GM23338 (cell line): Measurements from ENCODE around the gene JPH4. TPM values are rescaled to one million over a fixed set of nuclear protein-coding genes. Genes with fewer than 3 reads are reported as not detected.

Source experiments
- ATAC-seq: fragments of 200-7000 bp; cut with Tn5 transposase; 3 replicates; pipeline ENCODE4 v1.9.1; 2020
- DNase-seq: peaks from one replicate; pipeline ENCODE4 v3.0.0-alpha.2; 2015; ENCODE audit warnings: low spot score
- H2AFZ ChIP-seq: fragments of 200-600 bp; sonication (generic); 2 replicates; pipeline ENCODE4 v1.8.0; 2016; ENCODE audit warnings: antibody characterized with exemption, mild to moderate bottlenecking, moderate library complexity
- H3F3A ChIP-seq: fragments of 200-600 bp; sonication (generic); replicated peaks from 2 replicates; pipeline ENCODE4 v1.8.0; 2017; ENCODE audit warnings: antibody characterized with exemption, mixed run types, low read depth
- H3K27ac ChIP-seq: fragments of 200-600 bp; sonication (generic); 2 replicates; pipeline ENCODE4 v1.6.1; 2016; ENCODE audit warnings: low read depth
- H3K27me3 ChIP-seq: fragments of 200-600 bp; sonication (generic); 2 replicates; pipeline ENCODE4 v1.8.0; 2016; ENCODE audit warnings: mild to moderate bottlenecking, mixed run types, moderate library complexity; ENCODE audit not compliant: insufficient read depth
- H3K36me3 ChIP-seq: fragments of 200-600 bp; sonication (generic); 2 replicates; pipeline ENCODE4 v1.8.0; 2016; ENCODE audit warnings: mild to moderate bottlenecking; ENCODE audit not compliant: insufficient read depth
- H3K4me1 ChIP-seq: fragments of 200-600 bp; sonication (generic); 2 replicates; pipeline ENCODE4 v1.8.0; 2016; ENCODE audit warnings: mild to moderate bottlenecking, moderate library complexity; ENCODE audit not compliant: insufficient read depth
- H3K4me2 ChIP-seq: fragments of 200-600 bp; sonication (generic); 2 replicates; pipeline ENCODE4 v1.7.1; 2017; ENCODE audit warnings: mixed run types
- H3K4me3 ChIP-seq: fragments of 200-600 bp; sonication (generic); 2 replicates; pipeline ENCODE4 v1.6.1; 2016; ENCODE audit warnings: mixed run types
- H3K79me2 ChIP-seq: fragments of 200-600 bp; sonication (generic); replicated peaks from 2 replicates; pipeline ENCODE4 v1.8.0; 2017; ENCODE audit warnings: mild to moderate bottlenecking; ENCODE audit not compliant: insufficient read depth
- H3K9me2 ChIP-seq: fragments of 200-600 bp; sonication (generic); 2 replicates; pipeline ENCODE4 v1.8.0; 2017; ENCODE audit not compliant: insufficient read depth
- H4K20me1 ChIP-seq: fragments of 200-600 bp; sonication (generic); replicated peaks from 2 replicates; pipeline ENCODE4 v1.8.0; 2017; ENCODE audit warnings: mild to moderate bottlenecking; ENCODE audit not compliant: insufficient read depth
- H3K27ac Mint-ChIP-seq: 2 replicates; pipeline ENCODE4 v1.8.0; 2020; ENCODE audit warnings: inconsistent platforms, mild to moderate bottlenecking, moderate library complexity, mixed read lengths
- H3K27me3 Mint-ChIP-seq: 3 replicates; pipeline ENCODE4 v1.8.0; 2022; ENCODE audit warnings: low read depth, mild to moderate bottlenecking, moderate library complexity, mixed read lengths, inconsistent platforms; ENCODE audit not compliant: insufficient read depth, poor library complexity
- H3K36me3 Mint-ChIP-seq: 3 replicates; pipeline ENCODE4 v1.8.0; 2021; ENCODE audit warnings: low read depth, mild to moderate bottlenecking, inconsistent platforms, moderate library complexity, mixed read lengths
- H3K4me1 Mint-ChIP-seq: 3 replicates; pipeline ENCODE4 v1.8.0; 2020; ENCODE audit warnings: mild to moderate bottlenecking, inconsistent platforms, mixed read lengths
- H3K4me3 Mint-ChIP-seq: 3 replicates; pipeline ENCODE4 v1.8.0; 2021; ENCODE audit warnings: moderate library complexity, mild to moderate bottlenecking, inconsistent platforms, mixed read lengths
- H3K9me3 Mint-ChIP-seq: 3 replicates; pipeline ENCODE4 v1.8.0; 2020; ENCODE audit warnings: moderate library complexity, mild to moderate bottlenecking, inconsistent platforms, mixed read lengths
- EZH2 ChIP-seq: fragments of 200-600 bp; sonication (generic); IDR thresholded peaks from one replicate; pipeline ENCODE4 v1.8.0; 2017; ENCODE audit warnings: antibody characterized with exemption, mild to moderate bottlenecking, low read depth; ENCODE audit not compliant: unreplicated experiment
- JUNB ChIP-seq: IDR thresholded peaks from one replicate; pipeline ENCODE4 v1.6.1; 2016; ENCODE audit warnings: antibody characterized with exemption; ENCODE audit not compliant: unreplicated experiment
- STAT1 ChIP-seq: IDR thresholded peaks from one replicate; pipeline ENCODE4 v1.6.1; 2016; ENCODE audit warnings: antibody characterized with exemption; ENCODE audit not compliant: unreplicated experiment
- polyA plus RNA-seq: library from polyadenylated mRNA; unstranded; fragments of >200 nt; fragmentation: Nextera tagmentation; extraction: Ambion mirVana; gene quantifications from 2 replicates; pipeline ENCODE4 v1.2.1, GENCODE V29; 2016
- total RNA-seq: library from RNA; depleted of rRNA; stranded (reverse); fragments of >200 nt; shearing (Covaris generic); gene quantifications from 2 replicates; pipeline ENCODE4 v1.2.3, GENCODE V29; 2014
- TF ChIP-seq, protein P1 (sequence below): IDR thresholded peaks from 2 replicates; pipeline ENCODE4 v1.6.1; 2016; ENCODE audit warnings: antibody characterized with exemption
- TF ChIP-seq, protein P2 (sequence below), 2 experiments: fragments of 200-600 bp in 1 of 2; sonication (generic) in 1 of 2; conservative IDR thresholded peaks; 2 replicates each; pipeline versions ENCODE4 v1.5.1 to v1.6.1; 2016 to 2017; ENCODE audit warnings: antibody characterized with exemption in 2 of 2, low read depth in 2 of 2, mild to moderate bottlenecking in 2 of 2, moderate library complexity in 1 of 2
- TF ChIP-seq, protein P3 (sequence below): fragments of 250-450 bp; sonication (Bioruptor Pico); IDR thresholded peaks from 2 replicates; pipeline ENCODE4 v1.5.0; 2020; ENCODE audit warnings: mild to moderate bottlenecking, moderate library complexity
- TF ChIP-seq, protein P4 (sequence below): IDR thresholded peaks from one replicate; pipeline ENCODE4 v1.6.1; 2018; ENCODE audit warnings: antibody characterized with exemption; ENCODE audit not compliant: unreplicated experiment

The JPH4 gene
- total and polyA plus RNA-seq, 2 experiments from 2014 or later: 11.0 to 29.9 TPM

DNA sequence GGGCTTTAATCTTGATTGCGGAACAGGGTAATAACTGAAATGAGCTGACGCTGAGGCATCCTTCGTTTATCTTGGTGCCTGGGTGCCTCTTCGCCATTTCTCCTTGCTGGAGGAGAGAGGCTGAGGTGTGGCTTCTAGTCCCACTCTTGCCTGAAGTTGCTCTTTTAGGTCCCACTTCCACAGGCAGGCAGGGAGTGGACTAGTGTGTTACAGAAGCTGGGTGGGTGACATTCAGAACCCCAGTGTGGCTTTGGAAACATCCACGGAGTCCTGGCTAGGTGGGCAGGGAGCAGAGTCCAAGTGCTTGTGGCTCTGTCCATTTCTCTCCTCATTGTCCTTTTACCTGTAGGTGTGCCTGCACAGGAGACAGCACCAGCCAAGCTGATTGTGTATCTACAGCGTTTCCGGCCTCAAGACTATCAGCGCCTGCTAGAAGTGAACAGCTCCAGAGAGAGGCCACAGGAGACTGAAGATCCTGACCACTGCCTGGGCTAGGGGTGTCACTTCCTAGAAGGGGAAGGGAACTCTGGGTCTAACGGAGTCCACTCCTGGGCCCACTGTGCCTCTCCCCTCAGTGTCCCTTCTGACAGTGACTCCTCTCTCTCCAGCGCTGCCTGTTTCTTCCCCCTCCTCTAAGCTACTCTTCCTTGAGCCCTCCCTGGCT is 20.1 kb downstream of the JPH4 start:
- Histone ChIP-seq H3K79me2 (peaks cover 19% of the 10 kb centered on the region), H3K4me2 (peak overlapping the region; percentile 53; the same call in 1 of the 2 replicates), H4K20me1 (no peaks in the 10 kb centered on the region; the same call in 1 of the 2 replicates), H3K36me3 (no peaks in the 10 kb centered on the region; the same call in 1 of the 2 replicates), H2AFZ (no peak overlapping the region), H3F3A (peaks cover 13% of the 10 kb centered on the region; the same call in 1 of the 2 replicates), H3K27me3 (no peaks in the 10 kb centered on the region), H3K4me3 (no peak overlapping the region), H3K4me1 (peaks cover 38% of the 10 kb centered on the region), H3K9me2 (no peaks in the 10 kb centered on the region), H3K27ac (peak overlapping the region; percentile 99)
- Mint-ChIP-seq H3K4me3 (no peak overlapping the region; the same call in 2 of the 3 replicates), H3K4me1 (peaks cover 47% of the 10 kb centered on the region), H3K27me3 (peaks cover 21% of the 10 kb centered on the region), H3K9me3 (no peaks in the 10 kb centered on the region), H3K27ac (peak overlapping the region; percentile 87), H3K36me3 (peaks cover 47% of the 10 kb centered on the region)
- TF ChIP-seq JUNB (no peak), STAT1 (no peak)
- TF ChIP-seq, protein P1, sequence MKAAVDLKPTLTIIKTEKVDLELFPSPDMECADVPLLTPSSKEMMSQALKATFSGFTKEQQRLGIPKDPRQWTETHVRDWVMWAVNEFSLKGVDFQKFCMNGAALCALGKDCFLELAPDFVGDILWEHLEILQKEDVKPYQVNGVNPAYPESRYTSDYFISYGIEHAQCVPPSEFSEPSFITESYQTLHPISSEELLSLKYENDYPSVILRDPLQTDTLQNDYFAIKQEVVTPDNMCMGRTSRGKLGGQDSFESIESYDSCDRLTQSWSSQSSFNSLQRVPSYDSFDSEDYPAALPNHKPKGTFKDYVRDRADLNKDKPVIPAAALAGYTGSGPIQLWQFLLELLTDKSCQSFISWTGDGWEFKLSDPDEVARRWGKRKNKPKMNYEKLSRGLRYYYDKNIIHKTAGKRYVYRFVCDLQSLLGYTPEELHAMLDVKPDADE: no peak
- ATAC-seq: no peak
- DNase-seq: no peak

DNA sequence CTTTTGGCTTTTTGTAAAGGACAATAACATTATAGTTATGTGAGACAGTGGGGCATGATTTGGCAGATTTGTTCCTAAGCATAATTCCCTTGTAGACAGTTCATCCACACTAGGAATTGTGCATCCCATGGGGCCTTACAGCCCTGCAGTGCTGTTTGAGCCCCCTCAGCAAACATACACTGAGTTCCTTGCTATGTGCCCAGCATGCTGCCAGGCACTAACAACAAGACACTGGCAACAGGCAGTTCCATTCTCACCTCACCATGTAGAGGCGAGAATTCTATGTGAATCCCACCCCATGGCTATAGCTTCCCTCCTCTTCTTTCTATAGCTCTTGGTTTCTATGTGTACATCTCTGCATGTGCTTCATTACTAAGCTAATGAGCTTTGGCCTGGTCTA is 20.6 kb downstream of the JPH4 start:
- Histone ChIP-seq H3K27me3 (no peaks in the 10 kb centered on the region), H3K4me1 (peaks cover 38% of the 10 kb centered on the region), H3K9me2 (no peaks in the 10 kb centered on the region), H2AFZ (no peak overlapping the region), H3F3A (peaks cover 13% of the 10 kb centered on the region; the same call in 1 of the 2 replicates), H4K20me1 (no peaks in the 10 kb centered on the region; the same call in 1 of the 2 replicates), H3K4me3 (no peak overlapping the region), H3K4me2 (0 out of 2 replicates have a peak overlapping the region, but pooled peaks have one; percentile 95), H3K79me2 (peaks cover 19% of the 10 kb centered on the region), H3K27ac (peak overlapping the region; percentile 99; the same call in 1 of the 2 replicates), H3K36me3 (no peaks in the 10 kb centered on the region; the same call in 1 of the 2 replicates)
- peaks cover 47% of the 10 kb centered on the region for H3K4me1 Mint-ChIP-seq
- DNase-seq (no peak), ATAC-seq (no peak)
- peaks cover 21% of the 10 kb centered on the region for H3K27me3 Mint-ChIP-seq
- no peak overlapping the region; the same call in 1 of the 2 replicates for H3K27ac Mint-ChIP-seq
- no peaks in the 10 kb centered on the region for H3K9me3 Mint-ChIP-seq
- peaks cover 43% of the 10 kb centered on the region for H3K36me3 Mint-ChIP-seq
- peak overlapping the region; percentile 63; the same call in 1 of the 3 replicates for H3K4me3 Mint-ChIP-seq
- TF ChIP-seq, protein P2, sequence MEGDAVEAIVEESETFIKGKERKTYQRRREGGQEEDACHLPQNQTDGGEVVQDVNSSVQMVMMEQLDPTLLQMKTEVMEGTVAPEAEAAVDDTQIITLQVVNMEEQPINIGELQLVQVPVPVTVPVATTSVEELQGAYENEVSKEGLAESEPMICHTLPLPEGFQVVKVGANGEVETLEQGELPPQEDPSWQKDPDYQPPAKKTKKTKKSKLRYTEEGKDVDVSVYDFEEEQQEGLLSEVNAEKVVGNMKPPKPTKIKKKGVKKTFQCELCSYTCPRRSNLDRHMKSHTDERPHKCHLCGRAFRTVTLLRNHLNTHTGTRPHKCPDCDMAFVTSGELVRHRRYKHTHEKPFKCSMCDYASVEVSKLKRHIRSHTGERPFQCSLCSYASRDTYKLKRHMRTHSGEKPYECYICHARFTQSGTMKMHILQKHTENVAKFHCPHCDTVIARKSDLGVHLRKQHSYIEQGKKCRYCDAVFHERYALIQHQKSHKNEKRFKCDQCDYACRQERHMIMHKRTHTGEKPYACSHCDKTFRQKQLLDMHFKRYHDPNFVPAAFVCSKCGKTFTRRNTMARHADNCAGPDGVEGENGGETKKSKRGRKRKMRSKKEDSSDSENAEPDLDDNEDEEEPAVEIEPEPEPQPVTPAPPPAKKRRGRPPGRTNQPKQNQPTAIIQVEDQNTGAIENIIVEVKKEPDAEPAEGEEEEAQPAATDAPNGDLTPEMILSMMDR (conservative IDR thresholded peaks at IDR 0.05; ENCODE audit: low read depth in 2 of 2): no peak
- TF ChIP-seq JUNB (no peak), EZH2 (no peak)
- TF ChIP-seq, protein P3, sequence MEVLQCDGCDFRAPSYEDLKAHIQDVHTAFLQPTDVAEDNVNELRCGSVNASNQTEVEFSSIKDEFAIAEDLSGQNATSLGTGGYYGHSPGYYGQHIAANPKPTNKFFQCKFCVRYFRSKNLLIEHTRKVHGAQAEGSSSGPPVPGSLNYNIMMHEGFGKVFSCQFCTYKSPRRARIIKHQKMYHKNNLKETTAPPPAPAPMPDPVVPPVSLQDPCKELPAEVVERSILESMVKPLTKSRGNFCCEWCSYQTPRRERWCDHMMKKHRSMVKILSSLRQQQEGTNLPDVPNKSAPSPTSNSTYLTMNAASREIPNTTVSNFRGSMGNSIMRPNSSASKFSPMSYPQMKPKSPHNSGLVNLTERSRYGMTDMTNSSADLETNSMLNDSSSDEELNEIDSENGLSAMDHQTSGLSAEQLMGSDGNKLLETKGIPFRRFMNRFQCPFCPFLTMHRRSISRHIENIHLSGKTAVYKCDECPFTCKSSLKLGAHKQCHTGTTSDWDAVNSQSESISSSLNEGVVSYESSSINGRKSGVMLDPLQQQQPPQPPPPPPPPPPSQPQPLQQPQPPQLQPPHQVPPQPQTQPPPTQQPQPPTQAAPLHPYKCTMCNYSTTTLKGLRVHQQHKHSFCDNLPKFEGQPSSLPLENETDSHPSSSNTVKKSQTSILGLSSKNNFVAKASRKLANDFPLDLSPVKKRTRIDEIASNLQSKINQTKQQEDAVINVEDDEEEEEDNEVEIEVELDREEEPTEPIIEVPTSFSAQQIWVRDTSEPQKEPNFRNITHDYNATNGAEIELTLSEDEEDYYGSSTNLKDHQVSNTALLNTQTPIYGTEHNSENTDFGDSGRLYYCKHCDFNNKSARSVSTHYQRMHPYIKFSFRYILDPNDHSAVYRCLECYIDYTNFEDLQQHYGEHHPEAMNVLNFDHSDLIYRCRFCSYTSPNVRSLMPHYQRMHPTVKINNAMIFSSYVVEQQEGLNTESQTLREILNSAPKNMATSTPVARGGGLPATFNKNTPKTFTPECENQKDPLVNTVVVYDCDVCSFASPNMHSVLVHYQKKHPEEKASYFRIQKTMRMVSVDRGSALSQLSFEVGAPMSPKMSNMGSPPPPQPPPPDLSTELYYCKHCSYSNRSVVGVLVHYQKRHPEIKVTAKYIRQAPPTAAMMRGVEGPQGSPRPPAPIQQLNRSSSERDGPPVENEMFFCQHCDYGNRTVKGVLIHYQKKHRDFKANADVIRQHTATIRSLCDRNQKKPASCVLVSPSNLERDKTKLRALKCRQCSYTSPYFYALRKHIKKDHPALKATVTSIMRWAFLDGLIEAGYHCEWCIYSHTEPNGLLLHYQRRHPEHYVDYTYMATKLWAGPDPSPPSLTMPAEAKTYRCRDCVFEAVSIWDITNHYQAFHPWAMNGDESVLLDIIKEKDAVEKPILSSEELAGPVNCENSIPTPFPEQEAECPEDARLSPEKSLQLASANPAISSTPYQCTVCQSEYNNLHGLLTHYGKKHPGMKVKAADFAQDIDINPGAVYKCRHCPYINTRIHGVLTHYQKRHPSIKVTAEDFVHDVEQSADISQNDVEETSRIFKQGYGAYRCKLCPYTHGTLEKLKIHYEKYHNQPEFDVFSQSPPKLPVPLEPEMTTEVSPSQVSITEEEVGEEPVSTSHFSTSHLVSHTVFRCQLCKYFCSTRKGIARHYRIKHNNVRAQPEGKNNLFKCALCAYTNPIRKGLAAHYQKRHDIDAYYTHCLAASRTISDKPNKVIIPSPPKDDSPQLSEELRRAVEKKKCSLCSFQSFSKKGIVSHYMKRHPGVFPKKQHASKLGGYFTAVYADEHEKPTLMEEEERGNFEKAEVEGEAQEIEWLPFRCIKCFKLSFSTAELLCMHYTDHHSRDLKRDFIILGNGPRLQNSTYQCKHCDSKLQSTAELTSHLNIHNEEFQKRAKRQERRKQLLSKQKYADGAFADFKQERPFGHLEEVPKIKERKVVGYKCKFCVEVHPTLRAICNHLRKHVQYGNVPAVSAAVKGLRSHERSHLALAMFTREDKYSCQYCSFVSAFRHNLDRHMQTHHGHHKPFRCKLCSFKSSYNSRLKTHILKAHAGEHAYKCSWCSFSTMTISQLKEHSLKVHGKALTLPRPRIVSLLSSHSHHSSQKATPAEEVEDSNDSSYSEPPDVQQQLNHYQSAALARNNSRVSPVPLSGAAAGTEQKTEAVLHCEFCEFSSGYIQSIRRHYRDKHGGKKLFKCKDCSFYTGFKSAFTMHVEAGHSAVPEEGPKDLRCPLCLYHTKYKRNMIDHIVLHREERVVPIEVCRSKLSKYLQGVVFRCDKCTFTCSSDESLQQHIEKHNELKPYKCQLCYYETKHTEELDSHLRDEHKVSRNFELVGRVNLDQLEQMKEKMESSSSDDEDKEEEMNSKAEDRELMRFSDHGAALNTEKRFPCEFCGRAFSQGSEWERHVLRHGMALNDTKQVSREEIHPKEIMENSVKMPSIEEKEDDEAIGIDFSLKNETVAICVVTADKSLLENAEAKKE: no peak
- TF ChIP-seq, protein P4, sequence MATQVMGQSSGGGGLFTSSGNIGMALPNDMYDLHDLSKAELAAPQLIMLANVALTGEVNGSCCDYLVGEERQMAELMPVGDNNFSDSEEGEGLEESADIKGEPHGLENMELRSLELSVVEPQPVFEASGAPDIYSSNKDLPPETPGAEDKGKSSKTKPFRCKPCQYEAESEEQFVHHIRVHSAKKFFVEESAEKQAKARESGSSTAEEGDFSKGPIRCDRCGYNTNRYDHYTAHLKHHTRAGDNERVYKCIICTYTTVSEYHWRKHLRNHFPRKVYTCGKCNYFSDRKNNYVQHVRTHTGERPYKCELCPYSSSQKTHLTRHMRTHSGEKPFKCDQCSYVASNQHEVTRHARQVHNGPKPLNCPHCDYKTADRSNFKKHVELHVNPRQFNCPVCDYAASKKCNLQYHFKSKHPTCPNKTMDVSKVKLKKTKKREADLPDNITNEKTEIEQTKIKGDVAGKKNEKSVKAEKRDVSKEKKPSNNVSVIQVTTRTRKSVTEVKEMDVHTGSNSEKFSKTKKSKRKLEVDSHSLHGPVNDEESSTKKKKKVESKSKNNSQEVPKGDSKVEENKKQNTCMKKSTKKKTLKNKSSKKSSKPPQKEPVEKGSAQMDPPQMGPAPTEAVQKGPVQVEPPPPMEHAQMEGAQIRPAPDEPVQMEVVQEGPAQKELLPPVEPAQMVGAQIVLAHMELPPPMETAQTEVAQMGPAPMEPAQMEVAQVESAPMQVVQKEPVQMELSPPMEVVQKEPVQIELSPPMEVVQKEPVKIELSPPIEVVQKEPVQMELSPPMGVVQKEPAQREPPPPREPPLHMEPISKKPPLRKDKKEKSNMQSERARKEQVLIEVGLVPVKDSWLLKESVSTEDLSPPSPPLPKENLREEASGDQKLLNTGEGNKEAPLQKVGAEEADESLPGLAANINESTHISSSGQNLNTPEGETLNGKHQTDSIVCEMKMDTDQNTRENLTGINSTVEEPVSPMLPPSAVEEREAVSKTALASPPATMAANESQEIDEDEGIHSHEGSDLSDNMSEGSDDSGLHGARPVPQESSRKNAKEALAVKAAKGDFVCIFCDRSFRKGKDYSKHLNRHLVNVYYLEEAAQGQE: no peak
